ENCODE measurements around the gene PREX1.

- no peak for TF ChIP-seq POLR2A (IDR thresholded peaks at IDR 0.05)
- TF ChIP-seq CTCF (IDR thresholded peaks at IDR 0.05): no peak
Measured at GRCh38 chr20:48686238-48687116, 141.3 kb downstream of the PREX1 start.

Data from adrenal gland (tissue), 5 donors.